HG02973 (cell line): ENCODE results near the gene MAGEC2.

ENCODE experiments used
- ATAC-seq: cut with Tn5 transposase; IDR thresholded peaks from one replicate; pipeline ENCODE4 v1.9.1; 2021; ENCODE audit warnings: moderate library complexity; ENCODE audit not compliant: unreplicated experiment

The MAGEC2 gene

GRCh38 chrX:142204522-142205433, at the start of gene MAGEC2:
MAGEC2 (minus strand) TSS chrX:142205290; CDS start chrX:142203987, 1,303 bp downstream.
- no peak for ATAC-seq

DNA sequence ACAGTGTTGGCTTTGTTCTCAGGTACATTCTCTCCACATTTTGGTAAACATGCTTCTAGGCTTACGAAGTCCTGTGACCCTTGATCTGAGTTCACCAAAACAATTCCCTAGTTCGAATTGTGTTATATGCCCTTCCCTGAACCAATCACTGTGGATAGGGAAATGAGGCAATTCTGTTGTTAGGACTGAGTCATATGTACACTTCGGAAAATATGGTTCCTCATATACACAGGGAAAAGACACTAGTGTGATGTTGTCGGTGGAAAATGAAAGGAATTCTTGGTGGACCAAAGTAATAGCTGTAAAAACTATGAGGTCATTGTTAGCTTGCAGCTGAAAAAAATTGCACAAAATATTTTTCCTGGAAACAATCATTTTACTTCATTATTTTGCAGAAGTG, 46.6 kb upstream of the MAGEC2 start:
- ATAC-seq = no peak

DNA sequence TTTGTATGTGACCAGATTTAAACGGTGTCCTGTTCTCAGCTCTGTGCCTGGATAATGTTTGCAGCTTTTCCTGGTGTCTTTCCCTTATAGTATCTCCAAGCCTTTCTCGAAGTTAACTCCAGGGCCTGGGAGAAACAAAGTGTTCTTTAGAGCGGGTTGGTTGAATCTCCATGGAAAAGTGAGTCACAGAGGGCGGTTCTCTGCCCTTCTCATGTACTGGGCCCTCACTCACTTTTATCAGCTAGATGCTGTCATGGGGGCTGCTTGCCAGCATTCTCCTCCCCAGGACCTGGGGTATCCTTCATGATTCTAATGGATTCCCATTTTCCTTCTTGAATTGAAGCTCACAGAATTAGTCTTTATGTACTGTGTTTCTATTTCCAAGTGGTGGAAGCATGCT, 46.1 kb upstream of the MAGEC2 start:
- no peak for ATAC-seq

DNA sequence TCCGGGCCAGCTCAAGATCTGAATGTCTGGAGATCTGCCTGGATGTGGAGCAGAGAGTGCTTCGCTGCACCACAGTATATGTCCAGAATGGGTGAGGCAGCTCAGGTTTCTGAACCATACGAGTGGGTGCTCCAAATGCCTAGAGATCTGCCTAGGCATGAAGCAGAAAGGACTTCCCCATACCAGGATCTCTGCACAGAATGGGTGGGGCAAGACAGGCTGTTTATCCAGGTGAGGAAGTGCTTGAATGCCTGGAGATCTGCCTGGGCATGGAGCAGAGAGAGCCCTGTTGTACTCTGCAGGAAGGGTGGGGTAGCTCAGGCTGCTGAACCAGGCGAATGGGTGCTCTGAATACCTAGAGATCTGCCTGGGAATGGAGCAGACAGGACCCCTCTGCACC, 45.4 kb upstream of the MAGEC2 start:
- no peak for ATAC-seq

GRCh38 chrX:142249721-142250120, 44.6 kb upstream of the MAGEC2 start:
- ATAC-seq = no peak

DNA sequence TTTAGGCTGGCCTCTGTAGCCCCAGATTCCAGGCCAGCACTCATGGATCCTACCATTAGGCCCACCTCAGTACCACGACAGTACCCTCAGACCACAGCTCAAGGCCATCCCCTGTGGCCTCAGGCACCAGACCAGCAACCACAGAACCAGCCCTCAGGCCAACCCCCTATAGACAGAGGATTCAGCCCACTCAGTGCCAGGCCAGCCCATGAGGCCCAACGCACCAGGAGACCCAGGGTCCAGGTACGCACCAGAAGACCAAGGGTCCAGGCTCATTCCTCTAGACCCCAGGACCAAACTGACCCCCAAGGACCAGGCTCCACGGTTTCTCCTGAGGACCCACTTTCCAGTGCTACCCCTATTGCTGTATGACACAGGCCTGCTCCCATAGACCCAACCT, 39.5 kb upstream of the MAGEC2 start:
- ATAC-seq = no peak

DNA sequence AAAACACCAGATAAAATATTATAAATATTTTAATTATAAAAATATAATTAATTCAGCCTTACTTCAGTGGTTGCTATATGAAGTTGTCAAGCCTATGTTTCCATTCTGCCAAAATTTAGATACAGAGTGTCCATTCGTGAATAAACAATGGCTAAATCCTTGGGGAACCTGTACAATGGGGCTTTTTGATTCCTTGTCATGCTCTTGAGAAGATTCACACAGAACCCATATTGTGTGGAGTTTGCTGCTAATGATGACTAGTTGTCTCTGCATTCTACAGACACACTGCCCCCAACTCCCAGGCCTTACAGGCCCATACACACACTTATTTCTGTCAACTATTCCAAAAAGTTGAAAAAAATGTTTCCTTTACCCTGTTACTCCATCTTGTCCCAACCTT, 33.4 kb upstream of the MAGEC2 start:
- no peak for ATAC-seq

GRCh38 chrX:142233400-142233799, 28.3 kb upstream of the MAGEC2 start:
- ATAC-seq = no peak

DNA sequence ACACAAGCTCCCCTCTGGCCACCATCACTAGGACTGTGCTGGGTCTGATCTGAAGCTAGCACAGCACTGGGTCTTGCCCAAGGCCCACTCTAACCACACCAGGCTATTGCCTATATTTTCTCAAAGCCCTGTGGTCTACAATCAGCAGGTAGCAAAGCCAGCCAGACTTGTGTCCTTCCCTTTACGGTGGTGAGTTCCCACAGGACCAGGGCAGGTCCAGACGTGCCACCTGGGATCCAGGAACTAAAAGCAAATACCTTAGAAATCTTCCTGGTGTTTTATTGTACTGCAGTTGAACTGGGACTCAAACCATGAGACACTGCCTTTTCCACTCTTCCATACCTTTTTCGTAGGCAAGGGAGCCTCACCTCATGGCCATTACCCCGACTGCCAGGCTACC, 9.0 kb upstream of the MAGEC2 start:
- ATAC-seq = no peak

DNA sequence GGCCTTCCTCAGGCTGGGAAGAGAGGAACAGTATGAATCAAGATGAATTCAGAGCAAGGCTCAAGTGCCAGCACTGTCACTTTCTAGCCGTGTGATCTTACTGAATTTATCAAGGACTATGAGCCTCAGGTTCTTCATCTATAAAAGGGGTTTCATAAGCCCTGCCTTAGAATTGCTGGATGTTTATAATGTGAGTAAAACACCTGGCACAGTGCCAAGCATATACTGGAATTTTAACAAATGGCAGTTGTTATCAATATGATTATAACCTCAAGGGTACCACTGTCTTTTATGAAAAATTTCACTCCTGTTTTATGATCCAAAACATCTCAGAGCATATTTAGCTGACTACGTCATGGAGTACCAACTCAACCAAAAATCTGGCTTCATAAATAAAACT, 4.0 kb downstream of the MAGEC2 start:
- ATAC-seq = no peak

- no peak for ATAC-seq
These were observed 19.0 kb downstream of the MAGEC2 start for GRCh38 chrX:142186103-142186502.

DNA sequence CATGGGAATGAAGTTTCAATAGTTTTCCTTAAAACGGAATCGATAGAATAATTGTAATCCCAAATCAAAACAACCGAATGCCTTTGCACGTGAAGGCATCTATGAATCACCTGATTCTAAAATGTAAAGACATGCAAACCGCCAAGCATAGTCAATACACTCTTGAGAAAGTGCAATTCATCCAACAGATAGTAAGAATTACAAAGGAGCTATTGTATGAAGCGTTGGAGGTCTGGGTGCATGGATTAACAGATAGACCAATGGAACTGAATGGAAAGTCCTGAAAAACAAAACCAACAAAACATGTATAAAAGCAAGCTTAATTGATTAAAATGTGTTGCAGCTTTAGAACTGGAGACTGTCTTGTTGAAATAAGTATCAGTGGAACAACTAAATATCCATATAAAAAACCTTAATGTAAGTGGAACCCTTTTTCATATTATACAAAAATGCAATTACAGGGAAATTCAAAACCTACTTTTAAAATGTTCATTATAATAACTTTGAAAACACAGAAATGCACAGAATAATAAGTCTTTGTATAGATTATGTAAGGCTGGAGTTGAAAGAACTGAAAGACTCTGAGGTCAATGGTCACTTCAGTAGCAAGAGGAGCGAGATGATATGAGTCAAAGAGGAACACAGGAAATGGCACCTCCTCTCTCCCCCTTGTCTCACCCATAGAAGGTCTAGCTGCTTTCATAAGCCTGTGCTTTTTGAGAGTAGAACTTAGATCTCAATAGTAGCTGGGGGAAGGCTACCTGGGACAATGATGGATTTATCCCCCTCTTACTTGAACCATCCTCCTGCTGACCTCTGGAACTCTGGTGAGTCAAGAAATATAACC, 20.1 kb downstream of the MAGEC2 start:
- ATAC-seq = no peak

- no peak for ATAC-seq
These were observed 48.5 kb downstream of the MAGEC2 start for GRCh38 chrX:142156567-142156966.
